Panc1 (cell line): ENCODE data around the gene KEL. TPM values are rescaled to one million over a fixed set of nuclear protein-coding genes. Genes with fewer than 3 reads are reported as not detected.

ENCODE experiments used
- ATAC-seq: fragments of 200-7000 bp; cut with Tn5 transposase; 2 replicates; pipeline ENCODE4 v1.9.1; 2020; ENCODE audit warnings: mild to moderate bottlenecking, moderate library complexity
- BruUV-seq: library from RNA; stranded (reverse); fragments of 400-500 nt; replicated peaks from 2 replicates; lab custom pipeline; 2021; lab: Mats Ljungman, UMichigan
- CTCF ChIA-PET: fragments of 300-600 bp; sonication (Branson Sonifier 250); formaldehyde crosslinking; loops from one replicate; lab custom pipeline; 2022; ENCODE audit warnings: antibody characterized with exemption; lab: Charles Lee
- POLR2A ChIA-PET: fragments of 300-600 bp; sonication (Branson Sonifier 250); formaldehyde crosslinking; loops from one replicate; lab custom pipeline; 2022; ENCODE audit warnings: antibody characterized with exemption; lab: Charles Lee
- DNase-seq: peaks from one replicate; pipeline ENCODE4 v3.0.0-alpha.2; 2010; ENCODE audit warnings: low read depth, low spot score
- H3K27ac ChIP-seq: 2 replicates; pipeline ENCODE4 v1.5.1; 2011; ENCODE audit warnings: mild to moderate bottlenecking, low read length, inconsistent platforms
- H3K27me3 ChIP-seq: fragments of 200-500 bp; sonication (Bioruptor generic); 2 replicates; pipeline ENCODE4 v1.6.0; 2014; ENCODE audit warnings: low read length, inconsistent platforms; ENCODE audit not compliant: control insufficient read depth, insufficient read depth
- H3K36me3 ChIP-seq: fragments of 200-500 bp; sonication (Bioruptor generic); 2 replicates; pipeline ENCODE4 v1.5.1; 2014; ENCODE audit warnings: inconsistent platforms, mild to moderate bottlenecking, low read length, moderate library complexity; ENCODE audit not compliant: control insufficient read depth, insufficient read depth
- H3K4me1 ChIP-seq: 2 replicates; pipeline ENCODE4 v1.5.1; 2011; ENCODE audit warnings: inconsistent platforms, mild to moderate bottlenecking, low read length, moderate library complexity; ENCODE audit not compliant: control insufficient read depth, insufficient read depth
- H3K4me3 ChIP-seq, 2 experiments: 2 replicates each; pipeline ENCODE4 v1.5.1; 2011 to 2012; ENCODE audit warnings: low read depth in 2 of 2, low read length in 2 of 2, mild to moderate bottlenecking in 2 of 2, inconsistent platforms in 1 of 2, moderate library complexity in 1 of 2
- H3K9me3 ChIP-seq: fragments of 200-500 bp; sonication (Bioruptor generic); 2 replicates; pipeline ENCODE4 v1.5.1; 2014; ENCODE audit warnings: low read depth, mild to moderate bottlenecking, inconsistent platforms, low read length, moderate library complexity; ENCODE audit not compliant: control insufficient read depth, insufficient read depth
- POLR2AphosphoS5 ChIP-seq: IDR thresholded peaks from 2 replicates; pipeline ENCODE4 v1.6.1; 2012; ENCODE audit warnings: mild to moderate bottlenecking, low read depth, low read length, moderate library complexity
- SIN3A ChIP-seq: IDR thresholded peaks from 2 replicates; pipeline ENCODE4 v1.6.1; 2012; ENCODE audit warnings: low read depth, mild to moderate bottlenecking, low read length, moderate library complexity, borderline replicate concordance; ENCODE audit not compliant: insufficient read depth
- TCF7L2 ChIP-seq: IDR thresholded peaks from 2 replicates; pipeline ENCODE4 v1.6.1; 2011; ENCODE audit warnings: mild to moderate bottlenecking, low read depth, low read length, inconsistent platforms
- in situ Hi-C: cut with HindIII; loops from 2 replicates; pipeline ENCODE4 v1.10.0; 2016; ENCODE audit warnings: low sequenced_read_pairs, low pct_unique_long_range_greater_than_20kb
- intact Hi-C: fragments of 100-400 bp; cut with micrococcal nuclease; formaldehyde crosslinking; loops from one replicate; pipeline ENCODE4 v1.10.0; 2022; ENCODE audit not compliant: unreplicated experiment
- total RNA-seq: library from RNA; stranded (reverse); gene quantifications from one replicate; pipeline ENCODE4 v1.2.1, GENCODE V29; 2021; ENCODE audit not compliant: unreplicated experiment
- TF ChIP-seq, protein P1 (sequence below), 2 experiments: IDR thresholded peaks; 2 replicates each; pipeline ENCODE4 v1.6.1; 2011 to 2012; ENCODE audit warnings: low read depth in 2 of 2, control low read depth in 1 of 2, low read length in 1 of 2, mild to moderate bottlenecking in 1 of 2, moderate library complexity in 1 of 2; ENCODE audit not compliant: insufficient read depth in 1 of 2
- TF ChIP-seq, protein P2 (sequence below): fragments of 450-650 bp; IDR thresholded peaks from 2 replicates; pipeline ENCODE4 v1.5.1; 2017; ENCODE audit warnings: mild to moderate bottlenecking

The KEL gene
- total RNA-seq, 1 experiment from 2014 or later: 0.44 TPM

DNA sequence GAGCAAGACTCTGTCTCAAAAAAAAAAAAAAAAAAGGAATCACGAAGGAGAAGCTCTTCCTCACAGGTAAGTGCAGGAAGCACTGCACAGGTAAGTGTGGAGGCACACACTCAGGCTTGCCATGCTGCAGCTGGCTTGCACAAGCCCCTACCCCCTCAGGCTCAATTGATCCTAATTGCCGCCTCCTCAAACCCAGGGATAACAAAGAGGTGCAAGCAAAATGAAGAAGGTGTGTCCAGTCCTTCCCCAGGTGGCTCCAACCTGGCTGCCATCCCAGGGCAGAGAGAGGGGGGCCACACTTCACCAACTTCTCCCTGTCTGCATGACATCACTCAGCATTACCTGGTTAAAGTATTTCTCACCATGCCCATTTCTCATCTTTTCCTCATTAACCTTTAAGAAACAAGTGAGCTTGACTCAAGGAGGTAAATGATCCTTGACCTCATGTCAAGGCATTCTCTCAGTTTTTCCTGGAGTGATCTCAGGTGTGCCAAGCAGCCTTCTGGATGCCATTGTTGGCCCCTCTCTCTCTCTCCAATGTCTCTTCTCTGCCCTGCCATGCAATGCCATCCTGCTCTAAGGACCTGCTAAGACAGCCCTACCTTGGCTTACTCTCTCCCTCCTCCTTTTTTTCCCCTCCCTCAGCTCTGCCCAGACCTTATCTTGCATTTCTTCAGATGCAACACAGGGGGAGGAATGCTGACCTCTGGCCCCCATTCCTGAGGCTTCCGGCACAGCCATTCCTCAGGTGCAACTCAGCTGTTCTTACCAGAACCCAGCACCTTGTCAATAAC lies 63.6 kb downstream of the KEL start:
- Histone ChIP-seq H3K36me3 (no peaks in the 10 kb centered on the region), H3K4me1 (no peaks in the 10 kb centered on the region), H3K9me3 (no peaks in the 10 kb centered on the region), H3K4me3 (no peak overlapping the region), H3K27ac (no peak overlapping the region), H3K27me3 (no peaks in the 10 kb centered on the region)
- intact Hi-C loops: no loop called here
- CTCF ChIA-PET: interaction anchor here (1.1 kb wide), 1 partner anchor 116 kb away, joined by 3 read pairs; no protein-coding TSS in a partner anchor
- in situ Hi-C loops: no loop called here
- ATAC-seq: no peak
- BruUV-seq: no TSS peak
- POLR2A ChIA-PET: no interaction called here
- DNase-seq: no peak
- TF ChIP-seq SIN3A (no peak), TCF7L2 (no peak), POLR2AphosphoS5 (no peak)
- TF ChIP-seq, protein P1, sequence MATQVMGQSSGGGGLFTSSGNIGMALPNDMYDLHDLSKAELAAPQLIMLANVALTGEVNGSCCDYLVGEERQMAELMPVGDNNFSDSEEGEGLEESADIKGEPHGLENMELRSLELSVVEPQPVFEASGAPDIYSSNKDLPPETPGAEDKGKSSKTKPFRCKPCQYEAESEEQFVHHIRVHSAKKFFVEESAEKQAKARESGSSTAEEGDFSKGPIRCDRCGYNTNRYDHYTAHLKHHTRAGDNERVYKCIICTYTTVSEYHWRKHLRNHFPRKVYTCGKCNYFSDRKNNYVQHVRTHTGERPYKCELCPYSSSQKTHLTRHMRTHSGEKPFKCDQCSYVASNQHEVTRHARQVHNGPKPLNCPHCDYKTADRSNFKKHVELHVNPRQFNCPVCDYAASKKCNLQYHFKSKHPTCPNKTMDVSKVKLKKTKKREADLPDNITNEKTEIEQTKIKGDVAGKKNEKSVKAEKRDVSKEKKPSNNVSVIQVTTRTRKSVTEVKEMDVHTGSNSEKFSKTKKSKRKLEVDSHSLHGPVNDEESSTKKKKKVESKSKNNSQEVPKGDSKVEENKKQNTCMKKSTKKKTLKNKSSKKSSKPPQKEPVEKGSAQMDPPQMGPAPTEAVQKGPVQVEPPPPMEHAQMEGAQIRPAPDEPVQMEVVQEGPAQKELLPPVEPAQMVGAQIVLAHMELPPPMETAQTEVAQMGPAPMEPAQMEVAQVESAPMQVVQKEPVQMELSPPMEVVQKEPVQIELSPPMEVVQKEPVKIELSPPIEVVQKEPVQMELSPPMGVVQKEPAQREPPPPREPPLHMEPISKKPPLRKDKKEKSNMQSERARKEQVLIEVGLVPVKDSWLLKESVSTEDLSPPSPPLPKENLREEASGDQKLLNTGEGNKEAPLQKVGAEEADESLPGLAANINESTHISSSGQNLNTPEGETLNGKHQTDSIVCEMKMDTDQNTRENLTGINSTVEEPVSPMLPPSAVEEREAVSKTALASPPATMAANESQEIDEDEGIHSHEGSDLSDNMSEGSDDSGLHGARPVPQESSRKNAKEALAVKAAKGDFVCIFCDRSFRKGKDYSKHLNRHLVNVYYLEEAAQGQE (IDR thresholded peaks at IDR 0.05; ENCODE audit: insufficient read depth in 1 of 2, low read depth in 2 of 2, low read length in 1 of 2): no peak
- TF ChIP-seq, protein P2, sequence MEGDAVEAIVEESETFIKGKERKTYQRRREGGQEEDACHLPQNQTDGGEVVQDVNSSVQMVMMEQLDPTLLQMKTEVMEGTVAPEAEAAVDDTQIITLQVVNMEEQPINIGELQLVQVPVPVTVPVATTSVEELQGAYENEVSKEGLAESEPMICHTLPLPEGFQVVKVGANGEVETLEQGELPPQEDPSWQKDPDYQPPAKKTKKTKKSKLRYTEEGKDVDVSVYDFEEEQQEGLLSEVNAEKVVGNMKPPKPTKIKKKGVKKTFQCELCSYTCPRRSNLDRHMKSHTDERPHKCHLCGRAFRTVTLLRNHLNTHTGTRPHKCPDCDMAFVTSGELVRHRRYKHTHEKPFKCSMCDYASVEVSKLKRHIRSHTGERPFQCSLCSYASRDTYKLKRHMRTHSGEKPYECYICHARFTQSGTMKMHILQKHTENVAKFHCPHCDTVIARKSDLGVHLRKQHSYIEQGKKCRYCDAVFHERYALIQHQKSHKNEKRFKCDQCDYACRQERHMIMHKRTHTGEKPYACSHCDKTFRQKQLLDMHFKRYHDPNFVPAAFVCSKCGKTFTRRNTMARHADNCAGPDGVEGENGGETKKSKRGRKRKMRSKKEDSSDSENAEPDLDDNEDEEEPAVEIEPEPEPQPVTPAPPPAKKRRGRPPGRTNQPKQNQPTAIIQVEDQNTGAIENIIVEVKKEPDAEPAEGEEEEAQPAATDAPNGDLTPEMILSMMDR: no peak

DNA sequence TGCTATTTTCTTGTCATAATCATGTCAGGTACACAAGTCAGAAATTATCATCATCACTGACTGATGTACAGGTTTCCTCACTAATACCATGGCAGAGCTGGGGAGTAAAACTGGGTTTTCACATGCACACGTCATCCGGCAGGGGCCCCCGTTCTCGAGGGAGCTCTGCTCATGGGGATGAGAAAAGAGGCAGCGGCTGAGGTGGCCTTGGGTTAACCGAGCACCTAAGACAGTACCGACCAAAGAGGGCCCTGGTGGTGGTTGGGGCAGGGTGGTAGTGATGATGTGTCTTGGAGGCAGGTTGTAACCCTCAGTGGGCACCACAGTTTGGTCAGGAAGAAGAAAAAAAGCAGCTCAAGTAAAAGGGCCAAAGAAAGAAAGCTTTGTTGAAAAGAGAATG lies 64.5 kb downstream of the KEL start:
- H3K27me3 ChIP-seq: no peaks in the 10 kb centered on the region; the same call in 1 of the 2 replicates
- intact Hi-C loops: no loop called here
- H3K4me1 ChIP-seq: no peaks in the 10 kb centered on the region
- TF ChIP-seq SIN3A: no peak
- TF ChIP-seq TCF7L2: no peak
- TF ChIP-seq, protein P2: no peak
- TF ChIP-seq, protein P1 (IDR thresholded peaks at IDR 0.05; ENCODE audit: insufficient read depth in 1 of 2, low read depth in 2 of 2, low read length in 1 of 2): no peak
- no peak for TF ChIP-seq POLR2AphosphoS5
- CTCF ChIA-PET: no interaction called here
- POLR2A ChIA-PET: no interaction called here
- in situ Hi-C loops: no loop called here
- ATAC-seq: no peak
- no peaks in the 10 kb centered on the region for H3K9me3 ChIP-seq
- no peaks in the 10 kb centered on the region for H3K36me3 ChIP-seq
- no TSS peak for BruUV-seq
- H3K27ac ChIP-seq: no peak overlapping the region
- H3K4me3 ChIP-seq: no peak overlapping the region
- DNase-seq: no peak
